GM23338 (cell line): ENCODE data around the gene EVA1B. TPM values are rescaled to one million over a fixed set of nuclear protein-coding genes. Genes with fewer than 3 reads are reported as not detected.
A peak's percentile ranks its signal among the peaks of the same experiment; 100 is the strongest.

Experiments
- ATAC-seq: fragments of 200-7000 bp; cut with Tn5 transposase; 3 replicates; pipeline ENCODE4 v1.9.1; 2020
- DNase-seq: peaks from one replicate; pipeline ENCODE4 v3.0.0-alpha.2; 2015; ENCODE audit warnings: low spot score
- H2AFZ ChIP-seq: fragments of 200-600 bp; sonication (generic); 2 replicates; pipeline ENCODE4 v1.8.0; 2016; ENCODE audit warnings: antibody characterized with exemption, mild to moderate bottlenecking, moderate library complexity
- H3F3A ChIP-seq: fragments of 200-600 bp; sonication (generic); replicated peaks from 2 replicates; pipeline ENCODE4 v1.8.0; 2017; ENCODE audit warnings: antibody characterized with exemption, mixed run types, low read depth
- H3K27ac ChIP-seq: fragments of 200-600 bp; sonication (generic); 2 replicates; pipeline ENCODE4 v1.6.1; 2016; ENCODE audit warnings: low read depth
- H3K27me3 ChIP-seq: fragments of 200-600 bp; sonication (generic); 2 replicates; pipeline ENCODE4 v1.8.0; 2016; ENCODE audit warnings: mild to moderate bottlenecking, mixed run types, moderate library complexity; ENCODE audit not compliant: insufficient read depth
- H3K36me3 ChIP-seq: fragments of 200-600 bp; sonication (generic); 2 replicates; pipeline ENCODE4 v1.8.0; 2016; ENCODE audit warnings: mild to moderate bottlenecking; ENCODE audit not compliant: insufficient read depth
- H3K4me1 ChIP-seq: fragments of 200-600 bp; sonication (generic); 2 replicates; pipeline ENCODE4 v1.8.0; 2016; ENCODE audit warnings: mild to moderate bottlenecking, moderate library complexity; ENCODE audit not compliant: insufficient read depth
- H3K4me2 ChIP-seq: fragments of 200-600 bp; sonication (generic); 2 replicates; pipeline ENCODE4 v1.7.1; 2017; ENCODE audit warnings: mixed run types
- H3K4me3 ChIP-seq: fragments of 200-600 bp; sonication (generic); 2 replicates; pipeline ENCODE4 v1.6.1; 2016; ENCODE audit warnings: mixed run types
- H3K79me2 ChIP-seq: fragments of 200-600 bp; sonication (generic); replicated peaks from 2 replicates; pipeline ENCODE4 v1.8.0; 2017; ENCODE audit warnings: mild to moderate bottlenecking; ENCODE audit not compliant: insufficient read depth
- H3K9me2 ChIP-seq: fragments of 200-600 bp; sonication (generic); 2 replicates; pipeline ENCODE4 v1.8.0; 2017; ENCODE audit not compliant: insufficient read depth
- H4K20me1 ChIP-seq: fragments of 200-600 bp; sonication (generic); replicated peaks from 2 replicates; pipeline ENCODE4 v1.8.0; 2017; ENCODE audit warnings: mild to moderate bottlenecking; ENCODE audit not compliant: insufficient read depth
- H3K27ac Mint-ChIP-seq: 2 replicates; pipeline ENCODE4 v1.8.0; 2020; ENCODE audit warnings: inconsistent platforms, mild to moderate bottlenecking, moderate library complexity, mixed read lengths
- H3K27me3 Mint-ChIP-seq: 3 replicates; pipeline ENCODE4 v1.8.0; 2022; ENCODE audit warnings: low read depth, mild to moderate bottlenecking, moderate library complexity, mixed read lengths, inconsistent platforms; ENCODE audit not compliant: insufficient read depth, poor library complexity
- H3K36me3 Mint-ChIP-seq: 3 replicates; pipeline ENCODE4 v1.8.0; 2021; ENCODE audit warnings: low read depth, mild to moderate bottlenecking, inconsistent platforms, moderate library complexity, mixed read lengths
- H3K4me1 Mint-ChIP-seq: 3 replicates; pipeline ENCODE4 v1.8.0; 2020; ENCODE audit warnings: mild to moderate bottlenecking, inconsistent platforms, mixed read lengths
- H3K4me3 Mint-ChIP-seq: 3 replicates; pipeline ENCODE4 v1.8.0; 2021; ENCODE audit warnings: moderate library complexity, mild to moderate bottlenecking, inconsistent platforms, mixed read lengths
- H3K9me3 Mint-ChIP-seq: 3 replicates; pipeline ENCODE4 v1.8.0; 2020; ENCODE audit warnings: moderate library complexity, mild to moderate bottlenecking, inconsistent platforms, mixed read lengths
- CREB1 ChIP-seq: fragments of 250-450 bp; sonication (Bioruptor Pico); IDR thresholded peaks from 2 replicates; pipeline ENCODE4 v1.5.0; 2020; ENCODE audit warnings: low read depth, mild to moderate bottlenecking, moderate library complexity
- EZH2phosphoT487 ChIP-seq: fragments of 200-600 bp; sonication (generic); IDR thresholded peaks from one replicate; pipeline ENCODE4 v1.8.1; 2018; ENCODE audit warnings: antibody characterized with exemption; ENCODE audit not compliant: unreplicated experiment
- NANOG ChIP-seq: IDR thresholded peaks from 2 replicates; pipeline ENCODE4 v1.6.1; 2016; ENCODE audit warnings: antibody characterized with exemption, borderline replicate concordance
- POLR2AphosphoS5 ChIP-seq: IDR thresholded peaks from 2 replicates; pipeline ENCODE4 v1.6.1; 2016; ENCODE audit warnings: antibody characterized with exemption, low read depth
- STAT1 ChIP-seq: IDR thresholded peaks from one replicate; pipeline ENCODE4 v1.6.1; 2016; ENCODE audit warnings: antibody characterized with exemption; ENCODE audit not compliant: unreplicated experiment
- ZNF331 ChIP-seq: fragments of 250-450 bp; sonication (Bioruptor Pico); IDR thresholded peaks from 2 replicates; pipeline ENCODE4 v1.5.0; 2020; ENCODE audit warnings: low read depth, mild to moderate bottlenecking, moderate library complexity
- polyA plus RNA-seq: library from polyadenylated mRNA; unstranded; fragments of >200 nt; fragmentation: Nextera tagmentation; extraction: Ambion mirVana; gene quantifications from 2 replicates; pipeline ENCODE4 v1.2.1, GENCODE V29; 2016
- total RNA-seq: library from RNA; depleted of rRNA; stranded (reverse); fragments of >200 nt; shearing (Covaris generic); gene quantifications from 2 replicates; pipeline ENCODE4 v1.2.3, GENCODE V29; 2014
- TF ChIP-seq, protein P1 (sequence below): fragments of 250-450 bp; sonication (Bioruptor Pico); IDR thresholded peaks from 2 replicates; pipeline ENCODE4 v1.5.0; 2020; ENCODE audit warnings: mild to moderate bottlenecking, moderate library complexity

Gene EVA1B
- total and polyA plus RNA-seq, 2 experiments from 2014 or later, result 9.2 to 27.3 TPM

DNA sequence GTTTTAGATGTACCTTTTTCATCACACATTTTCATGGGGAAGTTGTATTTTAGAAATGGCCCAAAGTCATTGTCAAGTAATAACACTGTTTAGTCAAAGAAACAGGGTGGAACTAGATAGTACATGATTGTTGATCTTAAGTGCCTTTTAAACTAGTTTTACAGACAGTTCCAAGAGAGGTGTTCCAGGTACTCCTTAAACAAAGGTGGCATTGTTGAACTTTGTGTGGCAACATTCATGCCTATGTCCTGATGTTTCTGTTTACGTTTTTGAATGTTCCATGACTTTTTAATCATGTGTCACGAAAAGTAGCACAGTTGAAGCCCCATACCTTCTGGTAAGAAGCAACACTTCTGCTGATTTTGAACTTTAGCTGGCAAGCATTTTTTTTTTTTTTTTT, 26.4 kb downstream of the EVA1B start:
- TF ChIP-seq POLR2AphosphoS5, result no peak
- no peak for TF ChIP-seq EZH2phosphoT487
- no peak for TF ChIP-seq STAT1
- no peak for TF ChIP-seq ZNF331 (CRISPR knock-in tag)
- no peak for TF ChIP-seq CREB1
- H3K4me1 ChIP-seq, result no peaks in the 10 kb centered on the region
- Mint-ChIP-seq H3K27me3 (peaks cover 11% of the 10 kb centered on the region), H3K4me1 (no peaks in the 10 kb centered on the region; the same call in 2 of the 3 replicates), H3K9me3 (no peaks in the 10 kb centered on the region), H3K27ac (no peak overlapping the region), H3K36me3 (peaks cover 90% of the 10 kb centered on the region), H3K4me3 (no peak overlapping the region)
- H3K4me3 ChIP-seq, result no peak overlapping the region
- peaks cover 65% of the 10 kb centered on the region for H3K36me3 ChIP-seq
- peaks cover 5% of the 10 kb centered on the region; the same call in 1 of the 2 replicates for H3F3A ChIP-seq
- DNase-seq, result no peak
- H3K9me2 ChIP-seq, result no peaks in the 10 kb centered on the region
- H3K27ac ChIP-seq, result no peak overlapping the region
- no peak overlapping the region for H3K4me2 ChIP-seq
- no peak for ATAC-seq
- H3K79me2 ChIP-seq, result 0 out of 2 replicates have a peak, but pooled peaks cover 4% of the 10 kb centered on the region
- H3K27me3 ChIP-seq, result no peaks in the 10 kb centered on the region
- no peak overlapping the region for H2AFZ ChIP-seq
- H4K20me1 ChIP-seq, result peaks cover 15% of the 10 kb centered on the region; the same call in 1 of the 2 replicates

DNA sequence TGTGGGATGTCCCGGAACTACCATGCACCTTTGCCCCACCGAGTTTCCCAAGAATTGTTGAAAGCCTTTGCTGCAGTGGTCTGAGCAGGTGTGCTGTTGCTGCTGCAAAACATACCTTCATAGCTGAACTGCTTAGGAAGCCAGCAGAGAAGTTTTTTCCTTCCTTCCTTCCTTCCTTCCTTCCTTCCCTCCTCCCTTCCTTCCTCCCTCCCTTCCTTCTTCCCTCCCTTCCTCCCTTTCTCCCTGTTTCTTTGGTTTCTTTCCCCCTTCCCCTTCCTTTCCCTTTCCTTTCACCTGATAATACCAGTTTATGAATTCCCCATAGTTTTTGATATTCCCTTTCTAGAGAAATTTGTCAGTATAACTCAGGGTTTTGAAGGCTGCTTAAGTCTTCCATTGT, 28.1 kb downstream of the EVA1B start:
- Mint-ChIP-seq H3K27ac (no peak overlapping the region), H3K4me3 (no peak overlapping the region), H3K4me1 (no peaks in the 10 kb centered on the region; the same call in 2 of the 3 replicates), H3K9me3 (no peaks in the 10 kb centered on the region), H3K36me3 (peaks cover 90% of the 10 kb centered on the region), H3K27me3 (peaks cover 11% of the 10 kb centered on the region)
- peaks cover under 1% of the 10 kb centered on the region; the same call in 1 of the 2 replicates for H3F3A ChIP-seq
- H2AFZ ChIP-seq, result no peak overlapping the region
- no peak for ATAC-seq
- H3K27ac ChIP-seq, result peak overlapping the region; percentile 60; the same call in 1 of the 2 replicates
- H3K4me3 ChIP-seq, result no peak overlapping the region
- H3K79me2 ChIP-seq, result 0 out of 2 replicates have a peak, but pooled peaks cover 6% of the 10 kb centered on the region
- H3K27me3 ChIP-seq, result no peaks in the 10 kb centered on the region
- TF ChIP-seq CREB1, result no peak
- TF ChIP-seq, protein P1, sequence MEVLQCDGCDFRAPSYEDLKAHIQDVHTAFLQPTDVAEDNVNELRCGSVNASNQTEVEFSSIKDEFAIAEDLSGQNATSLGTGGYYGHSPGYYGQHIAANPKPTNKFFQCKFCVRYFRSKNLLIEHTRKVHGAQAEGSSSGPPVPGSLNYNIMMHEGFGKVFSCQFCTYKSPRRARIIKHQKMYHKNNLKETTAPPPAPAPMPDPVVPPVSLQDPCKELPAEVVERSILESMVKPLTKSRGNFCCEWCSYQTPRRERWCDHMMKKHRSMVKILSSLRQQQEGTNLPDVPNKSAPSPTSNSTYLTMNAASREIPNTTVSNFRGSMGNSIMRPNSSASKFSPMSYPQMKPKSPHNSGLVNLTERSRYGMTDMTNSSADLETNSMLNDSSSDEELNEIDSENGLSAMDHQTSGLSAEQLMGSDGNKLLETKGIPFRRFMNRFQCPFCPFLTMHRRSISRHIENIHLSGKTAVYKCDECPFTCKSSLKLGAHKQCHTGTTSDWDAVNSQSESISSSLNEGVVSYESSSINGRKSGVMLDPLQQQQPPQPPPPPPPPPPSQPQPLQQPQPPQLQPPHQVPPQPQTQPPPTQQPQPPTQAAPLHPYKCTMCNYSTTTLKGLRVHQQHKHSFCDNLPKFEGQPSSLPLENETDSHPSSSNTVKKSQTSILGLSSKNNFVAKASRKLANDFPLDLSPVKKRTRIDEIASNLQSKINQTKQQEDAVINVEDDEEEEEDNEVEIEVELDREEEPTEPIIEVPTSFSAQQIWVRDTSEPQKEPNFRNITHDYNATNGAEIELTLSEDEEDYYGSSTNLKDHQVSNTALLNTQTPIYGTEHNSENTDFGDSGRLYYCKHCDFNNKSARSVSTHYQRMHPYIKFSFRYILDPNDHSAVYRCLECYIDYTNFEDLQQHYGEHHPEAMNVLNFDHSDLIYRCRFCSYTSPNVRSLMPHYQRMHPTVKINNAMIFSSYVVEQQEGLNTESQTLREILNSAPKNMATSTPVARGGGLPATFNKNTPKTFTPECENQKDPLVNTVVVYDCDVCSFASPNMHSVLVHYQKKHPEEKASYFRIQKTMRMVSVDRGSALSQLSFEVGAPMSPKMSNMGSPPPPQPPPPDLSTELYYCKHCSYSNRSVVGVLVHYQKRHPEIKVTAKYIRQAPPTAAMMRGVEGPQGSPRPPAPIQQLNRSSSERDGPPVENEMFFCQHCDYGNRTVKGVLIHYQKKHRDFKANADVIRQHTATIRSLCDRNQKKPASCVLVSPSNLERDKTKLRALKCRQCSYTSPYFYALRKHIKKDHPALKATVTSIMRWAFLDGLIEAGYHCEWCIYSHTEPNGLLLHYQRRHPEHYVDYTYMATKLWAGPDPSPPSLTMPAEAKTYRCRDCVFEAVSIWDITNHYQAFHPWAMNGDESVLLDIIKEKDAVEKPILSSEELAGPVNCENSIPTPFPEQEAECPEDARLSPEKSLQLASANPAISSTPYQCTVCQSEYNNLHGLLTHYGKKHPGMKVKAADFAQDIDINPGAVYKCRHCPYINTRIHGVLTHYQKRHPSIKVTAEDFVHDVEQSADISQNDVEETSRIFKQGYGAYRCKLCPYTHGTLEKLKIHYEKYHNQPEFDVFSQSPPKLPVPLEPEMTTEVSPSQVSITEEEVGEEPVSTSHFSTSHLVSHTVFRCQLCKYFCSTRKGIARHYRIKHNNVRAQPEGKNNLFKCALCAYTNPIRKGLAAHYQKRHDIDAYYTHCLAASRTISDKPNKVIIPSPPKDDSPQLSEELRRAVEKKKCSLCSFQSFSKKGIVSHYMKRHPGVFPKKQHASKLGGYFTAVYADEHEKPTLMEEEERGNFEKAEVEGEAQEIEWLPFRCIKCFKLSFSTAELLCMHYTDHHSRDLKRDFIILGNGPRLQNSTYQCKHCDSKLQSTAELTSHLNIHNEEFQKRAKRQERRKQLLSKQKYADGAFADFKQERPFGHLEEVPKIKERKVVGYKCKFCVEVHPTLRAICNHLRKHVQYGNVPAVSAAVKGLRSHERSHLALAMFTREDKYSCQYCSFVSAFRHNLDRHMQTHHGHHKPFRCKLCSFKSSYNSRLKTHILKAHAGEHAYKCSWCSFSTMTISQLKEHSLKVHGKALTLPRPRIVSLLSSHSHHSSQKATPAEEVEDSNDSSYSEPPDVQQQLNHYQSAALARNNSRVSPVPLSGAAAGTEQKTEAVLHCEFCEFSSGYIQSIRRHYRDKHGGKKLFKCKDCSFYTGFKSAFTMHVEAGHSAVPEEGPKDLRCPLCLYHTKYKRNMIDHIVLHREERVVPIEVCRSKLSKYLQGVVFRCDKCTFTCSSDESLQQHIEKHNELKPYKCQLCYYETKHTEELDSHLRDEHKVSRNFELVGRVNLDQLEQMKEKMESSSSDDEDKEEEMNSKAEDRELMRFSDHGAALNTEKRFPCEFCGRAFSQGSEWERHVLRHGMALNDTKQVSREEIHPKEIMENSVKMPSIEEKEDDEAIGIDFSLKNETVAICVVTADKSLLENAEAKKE (CRISPR knock-in tag), result no peak
- no peak for TF ChIP-seq NANOG
- DNase-seq, result no peak
- no peaks in the 10 kb centered on the region for H3K9me2 ChIP-seq
- H3K4me2 ChIP-seq, result no peak overlapping the region
- peaks cover 9% of the 10 kb centered on the region; the same call in 1 of the 2 replicates for H4K20me1 ChIP-seq
- H3K36me3 ChIP-seq, result peaks cover 65% of the 10 kb centered on the region
- H3K4me1 ChIP-seq, result no peaks in the 10 kb centered on the region
